ENCODE measurements around the gene STARD8. TPM values are rescaled to one million over a fixed set of nuclear protein-coding genes. Genes with fewer than 3 reads are reported as not detected.

STARD8 gene
- polyA plus RNA-seq, 1 experiment, result 1.3 TPM

DNA sequence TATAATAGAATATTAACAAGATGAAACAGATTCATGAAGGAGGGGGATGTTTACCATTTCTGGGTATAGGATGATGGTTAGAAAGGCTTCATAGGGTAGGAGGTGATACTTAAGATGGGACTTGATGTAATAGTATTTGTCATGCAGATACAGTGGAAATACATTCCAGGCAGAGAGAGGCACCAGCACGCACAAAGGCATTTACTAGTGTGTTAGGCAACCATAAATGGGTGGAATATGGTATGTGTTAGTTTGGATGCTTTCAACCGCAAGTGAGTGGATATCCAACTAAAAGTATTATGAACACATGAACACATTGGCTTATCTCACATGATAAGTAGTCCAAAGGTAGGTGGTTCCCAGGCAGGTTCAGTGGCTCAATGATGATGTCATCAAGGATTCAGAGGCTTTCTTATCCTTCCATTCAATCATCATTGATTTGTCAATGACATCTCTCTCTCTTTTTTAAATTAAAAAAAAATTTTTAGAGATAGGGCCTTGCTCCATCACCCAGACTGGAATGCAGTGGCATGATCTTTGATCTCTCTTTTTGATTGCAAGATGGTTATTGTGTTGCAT is 12.7 kb upstream of the STARD8 start:
- Histone ChIP-seq H3K27ac (ENCODE audit: low read depth, low read length) (no peak overlapping the region), H3K4me3 (ENCODE audit: low read depth, low read length) (no peak overlapping the region), H3K9me3 (ENCODE audit: control insufficient read depth, insufficient read depth, low read length) (no peaks in the 10 kb centered on the region), H3K27me3 (ENCODE audit: control insufficient read depth, insufficient read depth, low read length) (no peaks in the 10 kb centered on the region)
- POLR2A ChIA-PET, result no interaction called here
- TF ChIP-seq, protein P1, sequence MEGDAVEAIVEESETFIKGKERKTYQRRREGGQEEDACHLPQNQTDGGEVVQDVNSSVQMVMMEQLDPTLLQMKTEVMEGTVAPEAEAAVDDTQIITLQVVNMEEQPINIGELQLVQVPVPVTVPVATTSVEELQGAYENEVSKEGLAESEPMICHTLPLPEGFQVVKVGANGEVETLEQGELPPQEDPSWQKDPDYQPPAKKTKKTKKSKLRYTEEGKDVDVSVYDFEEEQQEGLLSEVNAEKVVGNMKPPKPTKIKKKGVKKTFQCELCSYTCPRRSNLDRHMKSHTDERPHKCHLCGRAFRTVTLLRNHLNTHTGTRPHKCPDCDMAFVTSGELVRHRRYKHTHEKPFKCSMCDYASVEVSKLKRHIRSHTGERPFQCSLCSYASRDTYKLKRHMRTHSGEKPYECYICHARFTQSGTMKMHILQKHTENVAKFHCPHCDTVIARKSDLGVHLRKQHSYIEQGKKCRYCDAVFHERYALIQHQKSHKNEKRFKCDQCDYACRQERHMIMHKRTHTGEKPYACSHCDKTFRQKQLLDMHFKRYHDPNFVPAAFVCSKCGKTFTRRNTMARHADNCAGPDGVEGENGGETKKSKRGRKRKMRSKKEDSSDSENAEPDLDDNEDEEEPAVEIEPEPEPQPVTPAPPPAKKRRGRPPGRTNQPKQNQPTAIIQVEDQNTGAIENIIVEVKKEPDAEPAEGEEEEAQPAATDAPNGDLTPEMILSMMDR (IDR thresholded peaks at IDR 0.05; ENCODE audit: low read depth, low read length), result no peak
- no peak for DNase-seq (ENCODE audit: low read depth, low spot score)
- CTCF ChIA-PET, result no interaction called here

DNA sequence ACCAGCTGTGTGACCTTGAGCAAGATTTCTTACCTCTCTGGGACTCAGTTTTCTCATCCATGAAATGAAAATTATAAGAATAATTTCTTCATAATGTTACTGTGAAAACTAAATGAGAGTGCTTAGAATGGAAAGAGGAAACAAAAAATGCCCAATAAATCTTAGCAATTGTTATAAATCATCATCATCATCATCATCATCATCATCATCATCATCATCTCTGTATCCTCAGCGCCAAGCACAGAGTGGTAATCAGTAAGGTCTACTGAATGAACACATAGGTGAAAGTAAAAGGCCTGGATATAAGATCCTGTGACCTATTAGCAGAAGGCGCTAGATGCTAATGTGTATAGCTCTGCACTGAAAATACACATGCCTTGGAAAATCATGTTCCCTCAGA is 6.8 kb upstream of the STARD8 start:
- no peak for DNase-seq (ENCODE audit: low read depth, low spot score)
- POLR2A ChIA-PET, result no interaction called here
- Histone ChIP-seq H3K9me3 (ENCODE audit: control insufficient read depth, insufficient read depth, low read length) (no peaks in the 10 kb centered on the region), H3K27me3 (ENCODE audit: control insufficient read depth, insufficient read depth, low read length) (no peaks in the 10 kb centered on the region), H3K27ac (ENCODE audit: low read depth, low read length) (no peak overlapping the region), H3K4me3 (ENCODE audit: low read depth, low read length) (no peak overlapping the region)
- TF ChIP-seq, protein P1 (IDR thresholded peaks at IDR 0.05; ENCODE audit: low read depth, low read length), result no peak
- CTCF ChIA-PET, result no interaction called here

DNA sequence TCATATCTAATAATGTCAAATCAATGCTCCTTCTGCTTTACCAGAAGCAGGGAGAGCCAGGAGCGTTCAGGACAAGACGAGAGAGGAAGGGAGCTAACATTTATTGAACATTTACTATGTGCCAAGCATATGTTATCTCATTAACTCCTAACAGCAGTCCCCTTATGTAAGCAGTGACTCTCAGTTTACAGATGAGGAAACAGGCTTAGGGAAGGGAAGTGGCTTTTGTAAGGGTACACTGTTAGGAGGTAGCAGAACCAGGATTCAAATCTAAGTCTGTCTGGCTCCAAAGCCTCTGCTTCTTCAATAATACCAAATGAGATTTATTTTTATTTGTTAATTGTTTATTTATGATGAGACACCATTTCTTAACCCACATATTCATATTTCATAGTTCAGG is 2.6 kb upstream of the STARD8 start:
- POLR2A ChIA-PET, result no interaction called here
- H3K27ac ChIP-seq (ENCODE audit: low read depth, low read length), result no peak overlapping the region
- CTCF ChIA-PET, result no interaction called here
- H3K9me3 ChIP-seq (ENCODE audit: control insufficient read depth, insufficient read depth, low read length), result no peaks in the 10 kb centered on the region
- no peaks in the 10 kb centered on the region for H3K27me3 ChIP-seq (ENCODE audit: control insufficient read depth, insufficient read depth, low read length)
- no peak for DNase-seq (ENCODE audit: low read depth, low spot score)
- H3K4me3 ChIP-seq (ENCODE audit: low read depth, low read length), result no peak overlapping the region
- TF ChIP-seq, protein P1 (IDR thresholded peaks at IDR 0.05; ENCODE audit: low read depth, low read length), result no peak

DNA sequence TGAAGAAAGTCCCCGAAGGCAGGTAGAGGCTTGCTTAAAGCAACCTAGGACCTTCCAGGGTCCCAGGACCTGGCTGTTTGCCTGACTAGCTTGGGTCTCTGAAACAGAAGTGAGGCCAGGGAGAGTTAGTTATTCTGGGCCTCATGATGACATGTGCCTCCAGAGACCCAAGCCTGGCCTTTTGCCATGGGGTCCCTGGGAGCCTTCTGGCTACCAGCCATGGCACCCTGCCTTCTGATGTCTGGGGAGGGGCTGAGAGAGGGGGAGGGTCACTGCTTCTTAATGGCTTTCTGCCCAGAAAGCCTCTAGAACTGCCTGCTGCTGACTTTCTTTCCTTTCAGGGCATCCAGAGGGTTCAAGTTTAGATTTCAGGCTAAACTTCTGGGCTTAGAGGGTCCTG is 1.0 kb upstream of the STARD8 start:
- no peaks in the 10 kb centered on the region for H3K27me3 ChIP-seq (ENCODE audit: control insufficient read depth, insufficient read depth, low read length)
- CTCF ChIA-PET, result no interaction called here
- POLR2A ChIA-PET, result no interaction called here
- H3K9me3 ChIP-seq (ENCODE audit: control insufficient read depth, insufficient read depth, low read length), result no peaks in the 10 kb centered on the region
- H3K4me3 ChIP-seq (ENCODE audit: low read depth, low read length), result no peak overlapping the region
- H3K27ac ChIP-seq (ENCODE audit: low read depth, low read length), result no peak overlapping the region
- TF ChIP-seq, protein P1 (IDR thresholded peaks at IDR 0.05; ENCODE audit: low read depth, low read length), result no peak
- no peak for DNase-seq (ENCODE audit: low read depth, low spot score)

DNA sequence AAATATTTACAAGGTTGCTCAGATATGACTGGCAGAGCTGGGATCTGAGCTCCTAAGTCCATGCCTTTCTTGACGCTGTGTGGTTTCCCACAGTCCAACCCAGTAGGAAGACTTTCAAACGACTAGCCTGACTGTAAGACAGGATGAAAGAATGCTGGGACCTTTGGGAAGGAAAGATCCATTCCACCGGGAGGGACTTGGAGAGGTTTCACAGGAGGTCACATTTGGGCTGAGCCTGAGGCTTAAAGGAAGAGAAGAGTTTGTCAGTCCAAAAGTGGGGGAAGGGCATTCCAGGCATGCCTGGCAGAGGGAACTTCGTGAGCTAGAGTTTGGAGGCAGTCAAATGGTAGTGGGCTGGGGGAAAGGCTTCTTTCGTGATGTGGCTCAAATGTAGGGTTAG is 1.5 kb downstream of the STARD8 start:
- Histone ChIP-seq H3K4me3 (ENCODE audit: low read depth, low read length) (no peak overlapping the region), H3K27me3 (ENCODE audit: control insufficient read depth, insufficient read depth, low read length) (no peaks in the 10 kb centered on the region), H3K9me3 (ENCODE audit: control insufficient read depth, insufficient read depth, low read length) (no peaks in the 10 kb centered on the region), H3K27ac (ENCODE audit: low read depth, low read length) (no peak overlapping the region)
- no peak for DNase-seq (ENCODE audit: low read depth, low spot score)
- TF ChIP-seq, protein P1 (IDR thresholded peaks at IDR 0.05; ENCODE audit: low read depth, low read length), result no peak
- CTCF ChIA-PET, result no interaction called here
- POLR2A ChIA-PET, result no interaction called here
